GM10248 (cell line): ENCODE measurements around the gene ASCL1.
A peak's percentile ranks its signal among the peaks of the same experiment; 100 is the strongest.

Experiments used
- CTCF ChIA-PET: fragments of 300-600 bp; sonication (Branson Sonifier 250); formaldehyde crosslinking; extraction: SDS; loops from one replicate; lab custom pipeline; 2021; ENCODE audit warnings: antibody characterized with exemption; lab: Yijun Ruan, JAX
- POLR2A ChIA-PET: fragments of 350-650 bp; sonication (Branson Sonifier 250); formaldehyde crosslinking; extraction: SDS; loops from one replicate; lab custom pipeline; 2020; ENCODE audit warnings: antibody characterized with exemption; lab: Yijun Ruan, JAX
- DNase-seq: peaks from one replicate; pipeline ENCODE4 v3.0.0; 2012; ENCODE audit errors: extremely low spot score
- CTCF ChIP-seq: IDR thresholded peaks from 2 replicates; pipeline ENCODE4 v1.5.1; 2012; ENCODE audit warnings: mild to moderate bottlenecking, low read depth; ENCODE audit errors: extremely low read depth, missing control alignments, control extremely low read depth

ASCL1 gene

GRCh38 chr12:102927220-102927619, 30.3 kb upstream of the ASCL1 start:
- DNase-seq: no peak
- TF ChIP-seq CTCF: no peak
- ChIA-PET CTCF (interaction anchor here (1.6 kb wide), 1 partner anchor 21 kb away, joined by 3 read pairs; no protein-coding TSS in a partner anchor), POLR2A (no interaction called here)

GRCh38 chr12:102933168-102933567, 24.3 kb upstream of the ASCL1 start:
- ChIA-PET CTCF (no interaction called here), POLR2A (no interaction called here)
- no peak for DNase-seq
- TF ChIP-seq CTCF: no peak

- ChIA-PET POLR2A (no interaction called here), CTCF (interaction anchor here (0.9 to 4.8 kb wide), 9 partner anchors 10 to 610 kb away, joined by 3 to 33 read pairs (median 4); no protein-coding TSS in a partner anchor)
- no peak for DNase-seq
- no peak for TF ChIP-seq CTCF
These were observed 18.4 kb upstream of the ASCL1 start for GRCh38 chr12:102939059-102939458.

- ChIA-PET CTCF (interaction anchor here (0.9 to 4.8 kb wide), 11 partner anchors 8 to 688 kb away, joined by 3 to 33 read pairs (median 4); no protein-coding TSS in a partner anchor), POLR2A (no interaction called here)
- DNase-seq: no peak
- no peak for TF ChIP-seq CTCF
These were observed 17.7 kb upstream of the ASCL1 start for GRCh38 chr12:102939670-102940222.

GRCh38 chr12:102946042-102946441, 11.4 kb upstream of the ASCL1 start:
- CTCF ChIA-PET: interaction anchor here (1.0 to 1.7 kb wide), 2 partner anchors 602 to 687 kb away, joined by 3 to 7 read pairs; no protein-coding TSS in a partner anchor
- no peak for DNase-seq
- POLR2A ChIA-PET: no interaction called here
- TF ChIP-seq CTCF: no peak

- CTCF ChIA-PET: interaction anchor here (0.7 to 4.3 kb wide), 40 partner anchors 9 to 684 kb away, joined by 3 to 68 read pairs (median 4); partner anchors contain the start of gene C12orf42
- DNase-seq: peak; percentile 38
- POLR2A ChIA-PET: no interaction called here
These were observed 8.5 kb upstream of the ASCL1 start for GRCh38 chr12:102948941-102949352.

More at GRCh38 chr12:102948941-102949352, 8.5 kb upstream of the ASCL1 start:
- TF ChIP-seq CTCF: peak; percentile 91
